Measurements from ENCODE around the gene TEX12.

TEX12 gene

GRCh38 chr11:112210890-112211289, 43.7 kb downstream of the TEX12 start:
- no peak for TF ChIP-seq ZBTB7A (IDR thresholded peaks at IDR 0.05; ENCODE audit: low read depth)
- TF ChIP-seq USF1 (IDR thresholded peaks at IDR 0.05), result no peak
- no peak for TF ChIP-seq CEBPB (IDR thresholded peaks at IDR 0.05)
- no peak for TF ChIP-seq YY1 (IDR thresholded peaks at IDR 0.05; ENCODE audit: low read depth)
- no peak for TF ChIP-seq TCF12 (IDR thresholded peaks at IDR 0.05; ENCODE audit: low read depth)
- TF ChIP-seq TEAD4 (IDR thresholded peaks at IDR 0.05), result no peak
- TF ChIP-seq EGR1 (IDR thresholded peaks at IDR 0.05), result no peak
- no peak for TF ChIP-seq NFIC (IDR thresholded peaks at IDR 0.05)

- TF ChIP-seq, protein P1, sequence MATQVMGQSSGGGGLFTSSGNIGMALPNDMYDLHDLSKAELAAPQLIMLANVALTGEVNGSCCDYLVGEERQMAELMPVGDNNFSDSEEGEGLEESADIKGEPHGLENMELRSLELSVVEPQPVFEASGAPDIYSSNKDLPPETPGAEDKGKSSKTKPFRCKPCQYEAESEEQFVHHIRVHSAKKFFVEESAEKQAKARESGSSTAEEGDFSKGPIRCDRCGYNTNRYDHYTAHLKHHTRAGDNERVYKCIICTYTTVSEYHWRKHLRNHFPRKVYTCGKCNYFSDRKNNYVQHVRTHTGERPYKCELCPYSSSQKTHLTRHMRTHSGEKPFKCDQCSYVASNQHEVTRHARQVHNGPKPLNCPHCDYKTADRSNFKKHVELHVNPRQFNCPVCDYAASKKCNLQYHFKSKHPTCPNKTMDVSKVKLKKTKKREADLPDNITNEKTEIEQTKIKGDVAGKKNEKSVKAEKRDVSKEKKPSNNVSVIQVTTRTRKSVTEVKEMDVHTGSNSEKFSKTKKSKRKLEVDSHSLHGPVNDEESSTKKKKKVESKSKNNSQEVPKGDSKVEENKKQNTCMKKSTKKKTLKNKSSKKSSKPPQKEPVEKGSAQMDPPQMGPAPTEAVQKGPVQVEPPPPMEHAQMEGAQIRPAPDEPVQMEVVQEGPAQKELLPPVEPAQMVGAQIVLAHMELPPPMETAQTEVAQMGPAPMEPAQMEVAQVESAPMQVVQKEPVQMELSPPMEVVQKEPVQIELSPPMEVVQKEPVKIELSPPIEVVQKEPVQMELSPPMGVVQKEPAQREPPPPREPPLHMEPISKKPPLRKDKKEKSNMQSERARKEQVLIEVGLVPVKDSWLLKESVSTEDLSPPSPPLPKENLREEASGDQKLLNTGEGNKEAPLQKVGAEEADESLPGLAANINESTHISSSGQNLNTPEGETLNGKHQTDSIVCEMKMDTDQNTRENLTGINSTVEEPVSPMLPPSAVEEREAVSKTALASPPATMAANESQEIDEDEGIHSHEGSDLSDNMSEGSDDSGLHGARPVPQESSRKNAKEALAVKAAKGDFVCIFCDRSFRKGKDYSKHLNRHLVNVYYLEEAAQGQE (IDR thresholded peaks at IDR 0.05; ENCODE audit: low read depth), result no peak
- TF ChIP-seq FOXM1 (IDR thresholded peaks at IDR 0.05; ENCODE audit: borderline replicate concordance, low read depth) (no peak), EGR1 (IDR thresholded peaks at IDR 0.05) (no peak), USF1 (IDR thresholded peaks at IDR 0.05) (no peak), YY1 (IDR thresholded peaks at IDR 0.05; ENCODE audit: low read depth) (no peak), CREB1 (IDR thresholded peaks at IDR 0.05; ENCODE audit: low read depth) (no peak)
Measured at GRCh38 chr11:112211536-112211935, 44.4 kb downstream of the TEX12 start.

GRCh38 chr11:112212290-112212689, 45.1 kb downstream of the TEX12 start:
- TF ChIP-seq EGR1 (IDR thresholded peaks at IDR 0.05), result no peak
- TF ChIP-seq CREB1 (IDR thresholded peaks at IDR 0.05; ENCODE audit: low read depth), result no peak
- TF ChIP-seq CEBPB (IDR thresholded peaks at IDR 0.05), result no peak
- no peak for TF ChIP-seq ZBTB7A (IDR thresholded peaks at IDR 0.05; ENCODE audit: low read depth)
- TF ChIP-seq FOXM1 (IDR thresholded peaks at IDR 0.05; ENCODE audit: borderline replicate concordance, low read depth), result no peak
- TF ChIP-seq RAD21 (IDR thresholded peaks at IDR 0.05; ENCODE audit: low read depth), result no peak
- no peak for TF ChIP-seq NFIC (IDR thresholded peaks at IDR 0.05)
- no peak for TF ChIP-seq USF1 (IDR thresholded peaks at IDR 0.05)
- no peak for TF ChIP-seq TAF1 (IDR thresholded peaks at IDR 0.05; ENCODE audit: low read depth)
- TF ChIP-seq TEAD4 (IDR thresholded peaks at IDR 0.05), result no peak
- TF ChIP-seq, protein P2, sequence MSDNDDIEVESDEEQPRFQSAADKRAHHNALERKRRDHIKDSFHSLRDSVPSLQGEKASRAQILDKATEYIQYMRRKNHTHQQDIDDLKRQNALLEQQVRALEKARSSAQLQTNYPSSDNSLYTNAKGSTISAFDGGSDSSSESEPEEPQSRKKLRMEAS (IDR thresholded peaks at IDR 0.05), result no peak
- TF ChIP-seq TCF12 (IDR thresholded peaks at IDR 0.05; ENCODE audit: low read depth), result no peak
- TF ChIP-seq YY1 (IDR thresholded peaks at IDR 0.05; ENCODE audit: low read depth), result no peak
- TF ChIP-seq, protein P1 (IDR thresholded peaks at IDR 0.05; ENCODE audit: low read depth), result no peak
- no peak for TF ChIP-seq EP300 (IDR thresholded peaks at IDR 0.05; ENCODE audit: borderline replicate concordance)

GRCh38 chr11:112212710-112213109, 45.5 kb downstream of the TEX12 start:
- TF ChIP-seq EP300 (IDR thresholded peaks at IDR 0.05; ENCODE audit: borderline replicate concordance) (no peak), USF1 (IDR thresholded peaks at IDR 0.05) (no peak), RAD21 (IDR thresholded peaks at IDR 0.05; ENCODE audit: low read depth) (no peak), TEAD4 (IDR thresholded peaks at IDR 0.05) (no peak), CEBPB (IDR thresholded peaks at IDR 0.05) (no peak)

DNA sequence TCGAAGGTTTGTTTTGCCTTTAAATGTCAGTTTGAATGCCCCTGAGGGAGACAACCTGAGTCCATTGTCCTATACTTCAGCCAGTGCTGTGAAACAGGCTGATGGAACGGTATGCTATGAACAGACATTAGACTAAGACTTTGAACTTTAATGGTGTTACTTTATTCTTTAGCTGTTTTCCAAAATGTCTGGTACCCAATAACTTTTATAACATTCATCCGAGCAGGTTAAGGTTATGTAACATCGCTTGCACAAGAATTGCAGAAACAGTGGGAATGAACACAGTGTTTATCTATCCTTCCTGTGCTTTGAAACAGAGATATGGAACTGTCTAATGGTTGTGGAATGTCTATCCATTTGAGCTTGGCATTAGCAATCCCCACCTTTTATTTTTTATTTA, 46.6 kb downstream of the TEX12 start:
- TF ChIP-seq USF1 (IDR thresholded peaks at IDR 0.05), result no peak
- TF ChIP-seq RAD21 (IDR thresholded peaks at IDR 0.05; ENCODE audit: low read depth), result no peak
- no peak for TF ChIP-seq FOXM1 (IDR thresholded peaks at IDR 0.05; ENCODE audit: borderline replicate concordance, low read depth)
- no peak for TF ChIP-seq CREB1 (IDR thresholded peaks at IDR 0.05; ENCODE audit: low read depth)
- no peak for TF ChIP-seq CEBPB (IDR thresholded peaks at IDR 0.05)
- TF ChIP-seq TEAD4 (IDR thresholded peaks at IDR 0.05), result no peak
- TF ChIP-seq, protein P1 (IDR thresholded peaks at IDR 0.05; ENCODE audit: low read depth), result no peak
- no peak for TF ChIP-seq NFIC (IDR thresholded peaks at IDR 0.05)
- TF ChIP-seq ZBTB7A (IDR thresholded peaks at IDR 0.05; ENCODE audit: low read depth), result no peak
- no peak for TF ChIP-seq EP300 (IDR thresholded peaks at IDR 0.05; ENCODE audit: borderline replicate concordance)
- TF ChIP-seq, protein P2 (IDR thresholded peaks at IDR 0.05), result no peak
- no peak for TF ChIP-seq YY1 (IDR thresholded peaks at IDR 0.05; ENCODE audit: low read depth)
- no peak for TF ChIP-seq TCF12 (IDR thresholded peaks at IDR 0.05; ENCODE audit: low read depth)
- no peak for TF ChIP-seq TAF1 (IDR thresholded peaks at IDR 0.05; ENCODE audit: low read depth)
- no peak for TF ChIP-seq EGR1 (IDR thresholded peaks at IDR 0.05)
